Keratinocyte (primary cell): Measurements from ENCODE around the gene ACSL6.

Experiments used
- CTCF ChIP-seq, 3 experiments: IDR thresholded peaks in 1 of 3; conservative IDR thresholded peaks in 1 of 3; optimal IDR thresholded peaks in 1 of 3; 2 replicates in 2 of 3; 3 replicates in 1 of 3; pipeline versions ENCODE3 to v1.5.1; 2011; ENCODE audit warnings: low read length in 3 of 3, mild to moderate bottlenecking in 3 of 3, moderate library complexity in 2 of 3, control low read depth in 1 of 3, inconsistent platforms in 1 of 3; ENCODE audit not compliant: insufficient read depth in 2 of 3; ENCODE audit errors: extremely low read depth in 1 of 3
- EZH2 ChIP-seq: IDR thresholded peaks from one replicate; pipeline ENCODE4 v1.6.1; 2012; ENCODE audit warnings: inconsistent platforms, mild to moderate bottlenecking, low read length, moderate library complexity

DNA sequence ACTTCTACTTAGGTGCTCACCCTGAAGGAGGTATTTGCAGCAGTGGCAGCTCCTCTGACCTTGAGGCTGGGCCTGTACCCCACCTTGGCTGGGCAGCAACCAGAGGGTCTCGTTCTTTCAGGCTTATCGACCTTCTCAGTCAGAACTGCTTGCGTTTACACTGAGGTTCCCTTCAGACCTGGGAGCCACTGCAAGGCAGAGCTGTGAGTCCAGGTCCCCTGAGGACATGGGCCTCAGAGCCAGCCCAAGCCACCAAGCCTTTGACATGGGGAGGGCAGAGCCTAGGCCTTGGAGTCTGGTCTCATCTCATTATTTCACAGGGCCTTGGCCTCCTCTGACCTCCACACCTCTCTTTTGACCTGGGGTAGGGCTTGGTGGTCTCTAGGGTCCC, 13.7 kb downstream of the ACSL6 start:
- TF ChIP-seq EZH2, result no peak
- TF ChIP-seq CTCF (optimal IDR thresholded peaks at IDR 0.05 in 1 of 3, IDR thresholded peaks at IDR 0.05 in 1 of 3, conservative IDR thresholded peaks at IDR 0.05 in 1 of 3; ENCODE audit: extremely low read depth in 1 of 3, insufficient read depth in 2 of 3, low read length in 3 of 3), result no peak
